ENCODE results near the gene MAN1C1. TPM values are rescaled to one million over a fixed set of nuclear protein-coding genes. Genes with fewer than 3 reads are reported as not detected.
"Not testable (repeated sequence)": the region's sequence is repeated elsewhere in the genome, so short reads cannot be mapped to it uniquely, and the experiment has no call there.

MAN1C1 gene
- total RNA-seq, 2 donors from 2014 or later: 11.0 to 14.8 TPM

GRCh38 chr1:25734991-25735390 lies 118.4 kb downstream of the MAN1C1 start:
- DNase-seq; intact Hi-C loops (cut with DNase I); ATAC-seq: not testable (repeated sequence)

- intact Hi-C loops (cut with DNase I): no loop called here
- DNase-seq (no peak), ATAC-seq (peak in 1 of 2 donors; percentile 62)
Measured at GRCh38 chr1:25735956-25736529, 119.5 kb downstream of the MAN1C1 start.

DNA sequence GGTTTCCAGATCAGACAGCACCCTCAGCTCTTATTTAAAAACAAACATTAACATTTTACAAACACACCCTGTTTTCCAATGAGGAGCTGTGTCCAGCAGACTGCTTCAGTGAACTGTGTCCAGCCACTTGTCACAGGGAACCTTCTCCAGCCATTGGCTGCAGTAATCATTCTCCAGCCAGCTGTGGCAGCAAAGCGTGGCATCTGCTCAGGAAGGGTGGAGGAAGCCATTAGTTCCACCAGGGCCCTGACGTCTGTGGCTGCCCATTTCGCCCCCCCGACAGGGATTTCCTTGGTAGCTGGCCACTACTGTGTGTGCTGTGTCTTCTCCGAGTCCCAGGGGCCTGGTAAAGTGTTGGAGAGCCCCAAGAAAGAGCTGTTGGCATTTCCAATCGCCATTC lies 120.5 kb downstream of the MAN1C1 start:
- intact Hi-C loops (cut with DNase I): no loop called here
- ATAC-seq (peak; percentile 27 to 66), DNase-seq (peak; percentile 44)

DNA sequence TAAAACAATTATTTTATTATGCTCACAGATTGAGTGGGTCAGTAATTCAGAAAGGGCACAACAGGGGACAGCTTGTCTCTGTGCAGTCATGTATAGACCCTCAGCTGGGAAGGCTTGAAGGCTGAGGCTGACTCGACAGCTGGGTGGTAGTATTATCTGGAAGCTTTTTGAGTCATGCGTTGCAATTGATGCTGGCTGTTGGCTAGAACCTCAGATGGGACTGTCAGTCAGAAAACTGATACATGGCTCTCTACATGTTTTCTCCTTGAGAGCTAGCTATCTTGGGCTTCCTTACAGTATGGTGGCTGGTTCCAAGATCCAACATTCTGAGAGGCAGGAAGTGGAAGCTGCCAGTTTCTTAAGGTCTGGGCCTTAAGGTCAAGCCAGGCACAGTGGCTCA lies 121.9 kb downstream of the MAN1C1 start:
- intact Hi-C loops (cut with DNase I): no loop called here
- DNase-seq (no peak), ATAC-seq (no peak)

GRCh38 chr1:25739341-25739740 lies 122.8 kb downstream of the MAN1C1 start:
- ATAC-seq (no peak), DNase-seq (no peak)
- intact Hi-C loops (cut with DNase I): no loop called here

GRCh38 chr1:25740071-25740470 lies 123.5 kb downstream of the MAN1C1 start:
- intact Hi-C loops (cut with DNase I): loop anchor here in 1 of 2 donors (5.0 kb wide), 1 partner anchor 43 kb away; no protein-coding TSS in a partner anchor
- no peak for DNase-seq
- no peak for ATAC-seq

GRCh38 chr1:25742316-25742715 lies 125.7 kb downstream of the MAN1C1 start:
- ATAC-seq: no peak
- no peak for DNase-seq
- intact Hi-C loops (cut with DNase I): loop anchor here in 1 of 2 donors (5.0 kb wide), 1 partner anchor 45 kb away; no protein-coding TSS in a partner anchor

GRCh38 chr1:25743164-25744139 lies 126.9 kb downstream of the MAN1C1 start:
- intact Hi-C loops (cut with DNase I): loop anchor here in 1 of 2 donors (2.0 to 5.0 kb wide), 2 partner anchors 46 to 127 kb away; partner anchors contain the start of gene MAN1C1
- peak; percentile 88 to 93 for ATAC-seq
- peak; percentile 92 for DNase-seq

DNA sequence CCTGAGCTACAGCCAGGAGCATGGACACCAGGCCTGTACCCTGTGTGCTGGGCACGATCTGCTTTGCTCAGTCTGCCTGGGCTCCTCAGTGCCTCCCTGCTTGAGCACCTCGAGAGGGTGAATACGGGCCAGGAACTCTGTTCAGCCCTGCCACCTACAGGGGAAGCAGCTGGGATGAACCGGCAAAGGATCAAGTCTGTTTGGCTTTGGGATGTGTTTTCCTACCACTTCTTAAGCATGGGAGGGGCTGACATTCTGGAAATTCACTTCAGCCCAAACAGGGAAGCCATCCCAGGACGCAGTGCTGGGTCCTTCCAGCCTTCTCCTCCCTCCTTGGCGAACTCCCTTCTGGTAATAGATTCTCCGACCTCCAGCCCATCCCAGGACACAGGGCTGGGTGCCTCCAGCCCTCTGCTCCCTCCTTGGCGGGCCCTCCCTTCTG lies 127.6 kb downstream of the MAN1C1 start:
- intact Hi-C loops (cut with DNase I): loop anchor here in 1 of 2 donors (2.0 to 5.0 kb wide), 2 partner anchors 47 to 127 kb away; partner anchors contain the start of gene MAN1C1
- peak; percentile 79 to 90 for ATAC-seq
- DNase-seq: peak; percentile 72

DNA sequence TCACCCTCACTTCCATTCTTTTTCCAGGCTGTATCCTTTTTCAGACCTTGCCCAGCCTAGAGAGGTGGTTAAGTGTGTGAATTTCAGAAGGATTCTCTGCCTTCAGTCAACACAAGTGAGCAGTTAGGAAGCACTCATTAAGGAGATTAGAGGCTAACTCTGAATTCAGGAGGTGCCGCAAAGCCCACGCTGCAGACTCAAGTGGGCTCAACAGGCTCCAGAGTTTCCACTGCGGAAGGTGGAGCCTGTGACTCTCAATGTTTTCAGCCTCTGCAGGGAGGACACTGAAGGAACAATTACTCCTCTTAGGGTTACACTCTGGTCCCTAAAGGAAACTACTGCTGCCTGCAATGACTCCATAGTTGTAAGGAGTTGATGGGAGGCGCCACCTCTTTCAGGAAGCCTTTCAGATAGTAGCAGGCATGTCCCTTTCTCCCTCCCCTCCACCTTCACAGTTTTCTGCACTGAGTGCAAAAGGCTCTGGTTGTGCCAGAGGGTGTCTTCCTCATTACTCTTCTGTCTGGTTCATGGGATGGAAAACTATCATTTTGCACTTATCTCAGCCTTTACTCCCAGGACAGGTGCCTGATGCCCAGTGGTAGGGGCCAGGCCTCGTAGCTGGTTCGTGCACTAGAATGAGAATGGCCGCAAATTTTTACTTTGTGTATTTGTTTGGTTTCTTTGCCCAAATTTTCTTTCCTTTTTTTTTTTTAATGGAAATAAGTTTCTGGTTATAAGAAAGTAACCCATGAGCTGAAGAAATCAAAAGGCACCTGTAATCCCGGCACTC lies 128.2 kb downstream of the MAN1C1 start:
- DNase-seq: no peak
- ATAC-seq: no peak
- intact Hi-C loops (cut with DNase I): loop anchor here in 1 of 2 donors (2.0 to 5.0 kb wide), 2 partner anchors 48 to 128 kb away; partner anchors contain the start of gene MAN1C1

- ATAC-seq (no peak), DNase-seq (no peak)
- intact Hi-C loops (cut with DNase I): no loop called here
Measured at GRCh38 chr1:25746299-25747045, 129.9 kb downstream of the MAN1C1 start.

- DNase-seq (no peak), ATAC-seq (no peak)
- intact Hi-C loops (cut with DNase I): no loop called here
Measured at GRCh38 chr1:25747046-25747719, 130.6 kb downstream of the MAN1C1 start.

DNA sequence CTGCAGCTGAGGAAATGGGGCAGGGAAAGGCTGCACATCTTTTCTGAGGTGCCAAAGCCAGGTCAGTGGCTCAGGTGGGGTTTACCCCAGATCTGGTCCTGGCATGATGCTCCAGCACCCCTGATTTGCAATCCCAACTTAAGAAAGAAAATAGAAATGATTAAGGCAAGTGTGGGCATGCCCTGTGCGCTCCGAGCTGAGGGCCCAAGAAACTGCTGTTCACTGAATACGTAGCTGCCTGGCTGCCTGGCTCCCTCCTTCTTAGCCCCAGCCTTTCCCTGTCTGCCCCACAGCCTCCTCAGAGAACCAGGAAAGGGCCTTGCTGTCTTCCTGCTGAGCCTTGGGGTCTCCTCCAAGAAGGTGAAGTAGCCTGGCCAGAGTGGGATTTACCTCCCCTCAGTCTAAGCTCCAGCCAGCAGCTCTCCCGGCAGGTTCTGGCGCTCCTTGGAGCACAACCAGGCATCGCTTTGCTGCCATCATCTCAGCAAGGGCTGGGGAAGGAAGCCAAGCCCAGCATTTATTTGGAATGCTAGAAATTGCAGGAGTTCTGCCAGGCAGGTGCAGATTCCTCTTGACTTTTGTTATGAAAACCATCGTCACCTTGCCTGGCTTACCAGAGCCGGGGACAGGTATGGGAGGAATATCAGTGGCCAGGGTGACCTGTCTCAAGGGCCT lies 132.1 kb downstream of the MAN1C1 start:
- no peak for DNase-seq
- intact Hi-C loops (cut with DNase I): no loop called here
- no peak for ATAC-seq

DNA sequence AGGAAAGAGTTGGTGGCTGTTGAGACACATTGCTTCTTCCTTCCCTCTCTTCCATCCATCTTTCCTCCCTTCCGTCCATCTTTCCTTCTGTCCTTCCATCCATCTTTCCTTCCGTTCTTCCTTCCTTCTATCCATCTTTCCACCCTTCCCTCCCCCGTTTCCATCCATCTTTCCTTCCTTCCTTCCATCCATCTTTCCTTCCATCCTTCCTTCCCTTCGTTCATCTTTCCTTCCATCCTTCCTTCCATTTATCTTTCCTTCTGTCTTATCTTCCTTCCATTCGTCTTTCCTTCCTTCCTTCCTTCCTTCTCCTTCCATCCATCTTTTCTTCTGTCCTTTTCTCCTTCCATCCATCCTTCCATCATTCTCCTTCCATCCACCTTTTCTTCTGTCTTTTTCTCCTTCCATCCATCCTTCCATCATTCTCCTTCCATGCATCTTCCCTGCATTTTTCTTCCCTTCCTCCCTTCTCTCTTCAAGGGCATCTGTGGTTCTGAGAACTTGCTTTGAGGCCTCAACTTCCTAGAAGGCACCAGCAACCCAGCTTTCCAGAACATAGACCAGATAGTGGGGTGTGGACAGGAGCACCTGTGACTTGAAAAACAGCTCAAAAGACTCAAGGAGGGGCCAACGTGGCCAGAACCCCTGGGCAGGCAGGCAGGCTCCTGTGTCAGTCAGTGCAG lies 134.5 kb downstream of the MAN1C1 start:
- intact Hi-C loops (cut with DNase I): no loop called here
- ATAC-seq (no peak), DNase-seq (no peak)

DNA sequence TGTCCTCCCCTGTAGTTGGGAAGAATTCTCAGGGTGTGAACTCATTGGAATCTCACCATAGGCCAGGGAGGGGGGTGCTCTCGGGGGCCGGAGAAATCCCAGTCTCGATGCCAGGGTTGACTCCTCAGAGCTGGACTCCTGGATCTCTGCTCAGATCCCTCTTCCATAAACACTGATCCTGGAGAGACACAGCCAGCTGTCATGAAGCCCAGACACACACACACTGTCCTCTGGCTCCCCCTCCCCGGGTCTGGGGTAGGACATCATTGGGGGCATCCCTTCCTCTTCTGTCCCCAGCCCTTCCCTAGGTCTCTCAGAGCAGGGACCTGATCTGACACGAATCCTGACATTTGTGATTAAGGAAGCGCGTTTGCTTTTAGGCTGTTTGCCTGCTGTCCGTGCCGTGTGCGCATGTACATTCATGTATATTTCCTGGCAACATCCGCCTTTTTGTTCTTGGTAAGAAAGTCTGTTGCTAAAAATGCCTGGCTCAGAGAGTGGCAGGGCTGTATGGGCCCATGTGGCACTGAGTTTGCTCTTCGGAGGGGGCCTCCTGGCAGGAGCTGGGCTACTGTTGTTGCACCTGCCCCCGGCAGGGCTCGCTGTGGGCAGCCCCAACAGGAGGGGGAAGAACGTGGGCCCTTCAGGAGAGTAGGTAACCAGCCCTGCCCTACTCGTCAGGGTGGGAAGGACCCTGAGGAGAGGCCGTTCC lies 138.0 kb downstream of the MAN1C1 start:
- ATAC-seq (no peak), DNase-seq (no peak)
- intact Hi-C loops (cut with DNase I): no loop called here

GRCh38 chr1:25755475-25756125 lies 139.0 kb downstream of the MAN1C1 start:
- intact Hi-C loops (cut with DNase I): no loop called here
- no peak for DNase-seq
- ATAC-seq: no peak

Measured in left cardiac atrium (tissue), 4 donors.